Epithelial cell of esophagus (primary cell): ENCODE results near the gene SELPLG.

Source experiments
- DNase-seq: peaks from one replicate; pipeline ENCODE4 v3.0.0; 2010; ENCODE audit warnings: low read depth
- H3K4me3 ChIP-seq: 2 replicates; pipeline ENCODE4 v1.5.1; 2011; ENCODE audit warnings: mild to moderate bottlenecking, low read length, control low read depth
- TF ChIP-seq, protein P1 (sequence below): IDR thresholded peaks from 2 replicates; pipeline ENCODE4 v1.5.1; 2011; ENCODE audit warnings: low read depth, mild to moderate bottlenecking, low read length, control low read depth, inconsistent platforms; ENCODE audit not compliant: insufficient read depth; ENCODE audit errors: missing control alignments

SELPLG gene

DNA sequence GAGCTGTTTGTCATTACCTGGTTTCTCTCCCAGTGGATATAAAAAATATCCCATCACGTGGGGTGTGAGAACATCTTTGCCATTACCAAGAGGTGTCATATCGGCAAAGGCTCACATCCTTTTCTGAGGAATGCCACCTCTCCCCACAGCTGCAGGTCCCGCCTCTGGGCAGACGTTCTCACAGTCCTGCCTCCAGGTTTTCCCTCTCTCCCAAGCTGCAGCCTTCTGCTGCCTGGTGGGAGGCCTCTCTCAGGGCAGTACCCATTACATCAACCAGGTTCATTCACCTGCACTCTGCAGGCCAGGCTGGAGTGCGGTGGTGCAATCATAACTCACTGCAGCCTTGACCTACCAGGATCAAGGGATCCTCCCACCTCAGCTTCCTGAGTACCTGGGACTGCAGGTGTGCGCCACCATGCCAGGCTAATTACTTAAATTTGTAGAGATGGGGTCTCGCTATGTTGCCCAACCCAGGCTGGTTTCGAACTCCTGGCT lies 20.9 kb downstream of the SELPLG start:
- peak; percentile 21 for DNase-seq
- TF ChIP-seq, protein P1, sequence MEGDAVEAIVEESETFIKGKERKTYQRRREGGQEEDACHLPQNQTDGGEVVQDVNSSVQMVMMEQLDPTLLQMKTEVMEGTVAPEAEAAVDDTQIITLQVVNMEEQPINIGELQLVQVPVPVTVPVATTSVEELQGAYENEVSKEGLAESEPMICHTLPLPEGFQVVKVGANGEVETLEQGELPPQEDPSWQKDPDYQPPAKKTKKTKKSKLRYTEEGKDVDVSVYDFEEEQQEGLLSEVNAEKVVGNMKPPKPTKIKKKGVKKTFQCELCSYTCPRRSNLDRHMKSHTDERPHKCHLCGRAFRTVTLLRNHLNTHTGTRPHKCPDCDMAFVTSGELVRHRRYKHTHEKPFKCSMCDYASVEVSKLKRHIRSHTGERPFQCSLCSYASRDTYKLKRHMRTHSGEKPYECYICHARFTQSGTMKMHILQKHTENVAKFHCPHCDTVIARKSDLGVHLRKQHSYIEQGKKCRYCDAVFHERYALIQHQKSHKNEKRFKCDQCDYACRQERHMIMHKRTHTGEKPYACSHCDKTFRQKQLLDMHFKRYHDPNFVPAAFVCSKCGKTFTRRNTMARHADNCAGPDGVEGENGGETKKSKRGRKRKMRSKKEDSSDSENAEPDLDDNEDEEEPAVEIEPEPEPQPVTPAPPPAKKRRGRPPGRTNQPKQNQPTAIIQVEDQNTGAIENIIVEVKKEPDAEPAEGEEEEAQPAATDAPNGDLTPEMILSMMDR: no peak
- H3K4me3 ChIP-seq: no peak overlapping the region

DNA sequence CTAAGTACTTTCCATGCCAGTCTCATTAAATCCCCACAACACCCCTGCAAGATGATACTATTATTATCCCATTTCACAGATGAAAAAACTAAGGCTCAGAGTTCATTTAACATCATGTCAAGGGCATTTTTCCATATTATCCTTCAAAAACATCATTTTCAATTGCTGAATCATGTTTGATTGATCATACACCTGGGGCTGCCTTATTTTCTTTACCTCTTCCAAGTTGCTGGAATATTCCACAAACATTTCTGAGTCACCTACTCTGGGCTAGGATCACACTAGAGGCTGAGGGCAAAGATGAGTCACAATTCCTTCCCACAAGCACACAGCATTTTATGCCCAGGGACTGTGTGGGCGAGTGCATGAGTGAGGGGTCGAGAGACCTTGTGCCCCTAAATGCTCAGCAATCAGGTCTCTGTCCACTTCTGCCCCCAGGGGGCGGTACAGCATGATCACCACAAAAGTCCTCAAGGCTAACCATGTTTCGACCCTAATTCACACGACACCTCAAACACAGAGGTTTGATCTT lies 21.7 kb downstream of the SELPLG start:
- TF ChIP-seq, protein P1: peak; percentile 19
- peak; percentile 87 for DNase-seq
- no peak overlapping the region for H3K4me3 ChIP-seq

GRCh38 chr12:108610856-108611605 lies 22.7 kb downstream of the SELPLG start:
- TF ChIP-seq, protein P1: no peak
- H3K4me3 ChIP-seq: no peak overlapping the region
- DNase-seq: no peak

DNA sequence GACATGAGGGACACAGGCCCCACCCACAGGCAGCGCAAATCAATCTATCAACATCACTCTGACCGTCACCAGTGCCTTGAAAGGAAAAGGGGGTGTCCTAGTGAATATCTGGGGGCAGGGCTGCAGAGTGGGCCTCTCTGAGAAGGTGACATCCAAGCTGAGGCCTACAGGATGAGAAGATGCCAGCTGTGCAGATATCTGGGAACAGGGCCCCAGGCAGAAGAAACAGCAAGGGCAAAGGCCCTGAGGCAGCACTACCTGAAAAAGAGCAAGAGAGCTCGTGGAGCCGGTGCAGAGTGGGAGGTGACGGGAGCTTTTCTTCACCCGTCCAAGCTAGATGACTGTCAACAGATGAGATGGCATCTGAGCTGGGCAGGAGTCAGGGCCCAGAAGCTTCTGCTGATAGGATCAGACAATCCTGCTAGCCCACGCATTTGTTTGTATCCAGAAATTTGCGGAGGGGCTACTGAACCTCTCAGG lies 23.3 kb downstream of the SELPLG start:
- no peak overlapping the region for H3K4me3 ChIP-seq
- no peak for DNase-seq
- TF ChIP-seq, protein P1: no peak

DNA sequence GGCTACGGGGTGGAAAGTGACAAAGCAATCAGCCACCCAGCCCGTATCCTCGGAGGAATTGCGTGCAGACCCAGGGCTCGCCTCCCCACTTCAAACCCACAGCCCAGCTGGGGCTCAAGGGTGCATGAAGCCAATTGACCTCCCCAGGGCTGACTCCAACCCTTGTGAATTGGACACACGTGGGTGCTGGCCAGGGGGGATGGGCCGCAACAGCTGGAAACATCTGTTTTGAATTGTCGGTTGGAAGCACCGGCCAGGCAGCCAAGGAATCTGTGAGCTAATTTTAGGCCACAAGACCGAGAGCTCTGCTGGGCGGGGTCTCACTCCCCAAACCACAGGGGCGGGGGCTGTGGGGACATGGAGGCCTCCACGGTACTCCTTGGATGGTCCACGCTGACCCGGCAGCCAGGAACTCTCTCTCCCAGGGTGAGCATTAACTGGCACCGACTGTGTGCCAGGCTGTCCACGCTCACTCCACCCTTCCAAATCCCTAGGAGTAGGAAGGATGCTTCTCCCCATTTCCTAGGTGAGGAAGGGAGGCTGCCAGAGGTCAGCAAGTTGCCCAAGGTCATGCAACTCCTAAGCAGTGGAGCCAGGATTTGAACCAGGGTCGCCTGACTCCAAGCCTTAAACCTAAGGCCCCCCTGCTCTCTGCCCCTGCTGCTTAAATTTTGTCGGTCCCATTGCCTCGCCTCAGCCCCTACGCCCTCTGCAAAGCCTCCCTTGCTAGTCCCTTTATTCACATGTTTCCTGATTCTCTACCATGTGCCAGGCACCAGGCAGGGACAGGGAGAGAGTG lies 24.0 kb downstream of the SELPLG start:
- no peak overlapping the region for H3K4me3 ChIP-seq
- no peak for DNase-seq
- TF ChIP-seq, protein P1: no peak

GRCh38 chr12:108608616-108609015 lies 25.1 kb downstream of the SELPLG start:
- H3K4me3 ChIP-seq: no peak overlapping the region
- DNase-seq: no peak
- TF ChIP-seq, protein P1: no peak
